DND-41 (cell line): ENCODE data around the gene SPRED1.

Source experiments
- ATAC-seq: fragments of 200-7000 bp; cut with Tn5 transposase; 3 replicates; pipeline ENCODE4 v1.9.1; 2021; ENCODE audit warnings: low read depth; ENCODE audit not compliant: insufficient read depth
- DNase-seq: peaks from one replicate; pipeline ENCODE4 v3.0.0-alpha.2; 2020
- H2AFZ ChIP-seq: 2 replicates; pipeline ENCODE4 v1.6.0; 2012; ENCODE audit warnings: low read depth, low read length
- H3K27ac ChIP-seq: 2 replicates; pipeline ENCODE4 v1.5.1; 2012; ENCODE audit warnings: low read length, inconsistent platforms
- H3K27me3 ChIP-seq: fragments of 200-600 bp; sonication (generic); 2 replicates; pipeline ENCODE4 v1.6.0; 2012; ENCODE audit warnings: low read length, mild to moderate bottlenecking, inconsistent platforms; ENCODE audit not compliant: insufficient read depth, poor library complexity
- H3K36me3 ChIP-seq: 2 replicates; pipeline ENCODE4 v1.5.1; 2012; ENCODE audit warnings: low read length, inconsistent platforms; ENCODE audit not compliant: insufficient read depth
- H3K4me1 ChIP-seq: 2 replicates; pipeline ENCODE4 v1.5.1; 2012; ENCODE audit warnings: mild to moderate bottlenecking, low read length; ENCODE audit not compliant: insufficient read depth
- H3K4me2 ChIP-seq: 2 replicates; pipeline ENCODE4 v1.6.0; 2012; ENCODE audit warnings: mild to moderate bottlenecking, moderate library complexity, low read length, inconsistent platforms; ENCODE audit not compliant: insufficient read depth
- H3K4me3 ChIP-seq, 2 experiments: fragments of 200-600 bp in 1 of 2; shearing (Covaris generic) in 1 of 2; 2 replicates each; pipeline ENCODE4 v1.5.1; 2012 to 2016; ENCODE audit warnings: inconsistent platforms in 2 of 2, low read length in 2 of 2, mild to moderate bottlenecking in 2 of 2, low read depth in 1 of 2, moderate library complexity in 1 of 2
- H3K79me2 ChIP-seq: 2 replicates; pipeline ENCODE4 v1.6.0; 2012; ENCODE audit warnings: low read length, inconsistent platforms; ENCODE audit not compliant: insufficient read depth
- H3K9ac ChIP-seq: 2 replicates; pipeline ENCODE4 v1.6.0; 2012; ENCODE audit warnings: low read depth, mild to moderate bottlenecking, inconsistent platforms, low read length, moderate library complexity
- H3K9me3 ChIP-seq: 2 replicates; pipeline ENCODE4 v1.5.1; 2012; ENCODE audit warnings: low read length, moderate library complexity, mild to moderate bottlenecking, inconsistent platforms; ENCODE audit not compliant: insufficient read depth, severe bottlenecking
- H4K20me1 ChIP-seq: 2 replicates; pipeline ENCODE4 v1.6.0; 2012; ENCODE audit warnings: low read length; ENCODE audit not compliant: insufficient read depth
- EZH2 ChIP-seq: IDR thresholded peaks from 3 replicates; pipeline ENCODE4 v1.6.1; 2012; ENCODE audit warnings: borderline replicate concordance, low read depth, mild to moderate bottlenecking, moderate library complexity, low read length, inconsistent platforms; ENCODE audit not compliant: severe bottlenecking
- TF ChIP-seq, protein P1 (sequence below): IDR thresholded peaks from 2 replicates; pipeline ENCODE4 v1.5.1; 2012; ENCODE audit warnings: borderline replicate concordance, low read length, moderate library complexity, mild to moderate bottlenecking; ENCODE audit not compliant: poor library complexity, severe bottlenecking; ENCODE audit errors: extremely low read depth

SPRED1 gene

DNA sequence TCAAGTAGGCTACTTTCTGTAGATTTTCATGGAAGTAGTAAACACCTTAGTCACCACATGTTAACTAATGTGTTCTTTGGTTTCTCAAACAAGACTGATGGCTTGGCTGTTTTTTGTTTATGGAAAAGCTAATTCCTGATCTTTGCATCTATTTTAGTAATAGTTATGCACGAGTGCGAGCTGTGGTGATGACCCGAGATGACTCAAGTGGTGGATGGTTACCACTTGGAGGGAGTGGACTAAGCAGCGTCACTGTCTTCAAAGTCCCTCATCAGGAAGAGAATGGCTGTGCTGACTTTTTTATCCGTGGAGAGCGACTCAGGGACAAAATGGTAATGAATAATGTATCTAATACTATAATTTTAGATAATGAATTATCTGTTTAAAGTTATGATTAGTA lies 46.6 kb downstream of the SPRED1 start:
- Histone ChIP-seq H4K20me1 (no peaks in the 10 kb centered on the region), H3K27me3 (peaks cover 8% of the 10 kb centered on the region), H3K9me3 (no peaks in the 10 kb centered on the region), H3K9ac (no peak overlapping the region), H3K4me1 (no peaks in the 10 kb centered on the region), H2AFZ (no peak overlapping the region), H3K27ac (no peak overlapping the region), H3K79me2 (no peaks in the 10 kb centered on the region), H3K4me2 (no peak overlapping the region), H3K4me3 (no peak overlapping the region), H3K36me3 (no peaks in the 10 kb centered on the region)
- no peak for DNase-seq
- no peak for ATAC-seq
- no peak for TF ChIP-seq EZH2
- TF ChIP-seq, protein P1, sequence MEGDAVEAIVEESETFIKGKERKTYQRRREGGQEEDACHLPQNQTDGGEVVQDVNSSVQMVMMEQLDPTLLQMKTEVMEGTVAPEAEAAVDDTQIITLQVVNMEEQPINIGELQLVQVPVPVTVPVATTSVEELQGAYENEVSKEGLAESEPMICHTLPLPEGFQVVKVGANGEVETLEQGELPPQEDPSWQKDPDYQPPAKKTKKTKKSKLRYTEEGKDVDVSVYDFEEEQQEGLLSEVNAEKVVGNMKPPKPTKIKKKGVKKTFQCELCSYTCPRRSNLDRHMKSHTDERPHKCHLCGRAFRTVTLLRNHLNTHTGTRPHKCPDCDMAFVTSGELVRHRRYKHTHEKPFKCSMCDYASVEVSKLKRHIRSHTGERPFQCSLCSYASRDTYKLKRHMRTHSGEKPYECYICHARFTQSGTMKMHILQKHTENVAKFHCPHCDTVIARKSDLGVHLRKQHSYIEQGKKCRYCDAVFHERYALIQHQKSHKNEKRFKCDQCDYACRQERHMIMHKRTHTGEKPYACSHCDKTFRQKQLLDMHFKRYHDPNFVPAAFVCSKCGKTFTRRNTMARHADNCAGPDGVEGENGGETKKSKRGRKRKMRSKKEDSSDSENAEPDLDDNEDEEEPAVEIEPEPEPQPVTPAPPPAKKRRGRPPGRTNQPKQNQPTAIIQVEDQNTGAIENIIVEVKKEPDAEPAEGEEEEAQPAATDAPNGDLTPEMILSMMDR, result no peak

DNA sequence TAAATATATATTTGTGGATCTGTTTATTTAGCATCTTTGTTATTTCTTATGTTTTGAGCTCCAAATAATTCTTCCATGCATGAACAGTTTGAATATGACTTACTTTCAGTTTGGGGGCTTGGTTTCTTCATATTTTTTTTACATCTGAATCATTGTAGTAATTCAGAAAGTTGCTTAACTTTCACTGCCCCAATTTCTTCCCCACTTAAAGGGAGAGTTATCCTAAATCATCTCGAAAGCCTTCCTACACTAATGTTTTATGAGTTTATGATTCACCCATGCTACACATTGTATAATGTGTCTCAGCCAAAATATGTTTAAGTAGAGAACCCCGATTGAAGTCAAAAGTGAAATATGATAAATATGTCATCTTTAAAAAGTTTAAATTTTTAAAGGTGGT lies 47.8 kb downstream of the SPRED1 start:
- ATAC-seq, result no peak
- no peaks in the 10 kb centered on the region for H3K79me2 ChIP-seq
- no peak overlapping the region for H3K27ac ChIP-seq

DNA sequence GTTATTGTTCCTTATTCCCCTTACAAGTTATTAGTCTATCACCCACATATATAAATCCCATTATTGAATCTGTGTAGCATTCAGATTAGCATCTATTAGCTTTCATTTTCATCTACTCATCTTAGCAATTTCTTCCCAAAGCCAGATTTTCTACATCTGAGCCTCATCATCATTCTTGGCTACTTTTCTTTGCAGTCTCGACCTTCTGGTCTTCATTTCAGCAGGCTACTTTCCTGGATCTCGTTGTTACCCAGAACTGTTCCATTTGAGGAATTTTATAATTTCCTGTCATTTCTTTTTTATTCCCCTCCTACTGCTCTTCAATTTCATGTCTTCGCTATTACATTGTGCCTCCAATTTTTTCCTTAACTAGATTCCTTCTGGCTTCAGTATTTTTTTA lies 51.8 kb downstream of the SPRED1 start:
- H4K20me1 ChIP-seq, result no peaks in the 10 kb centered on the region

More for the DNA sequence above, 47.8 kb downstream of the SPRED1 start:
- Histone ChIP-seq H3K4me2 (no peak overlapping the region), H3K9ac (no peak overlapping the region), H3K9me3 (no peaks in the 10 kb centered on the region), H3K27me3 (peaks cover 9% of the 10 kb centered on the region), H4K20me1 (no peaks in the 10 kb centered on the region), H3K4me3 (no peak overlapping the region), H3K4me1 (no peaks in the 10 kb centered on the region), H2AFZ (no peak overlapping the region), H3K36me3 (no peaks in the 10 kb centered on the region)
- TF ChIP-seq, protein P1, result no peak
- TF ChIP-seq EZH2, result no peak
- DNase-seq, result no peak

More for the DNA sequence above, 51.8 kb downstream of the SPRED1 start:
- Histone ChIP-seq H3K4me1 (peaks cover 13% of the 10 kb centered on the region; the same call in 1 of the 2 replicates), H3K9me3 (no peaks in the 10 kb centered on the region), H3K36me3 (no peaks in the 10 kb centered on the region), H3K4me3 (no peak overlapping the region), H2AFZ (no peak overlapping the region), H3K27ac (no peak overlapping the region), H3K79me2 (no peaks in the 10 kb centered on the region), H3K4me2 (no peak overlapping the region), H3K9ac (no peak overlapping the region), H3K27me3 (peaks cover 3% of the 10 kb centered on the region)
- DNase-seq (no peak), ATAC-seq (no peak)
- TF ChIP-seq, protein P1, result no peak
- TF ChIP-seq EZH2, result no peak
